ENCODE results near the gene TWIST2. TPM values are rescaled to one million over a fixed set of nuclear protein-coding genes. Genes with fewer than 3 reads are reported as not detected.

Gene TWIST2
- total and polyA plus RNA-seq, 10 of the 15 experiments (the other 5 are each of a cell fraction or from before 2014, with no cell fraction given), result not detected

- H3K4me2 ChIP-seq (ENCODE audit: control insufficient read depth, insufficient read depth), result no peak overlapping the region
- no peaks in the 10 kb centered on the region for H4K20me1 ChIP-seq (ENCODE audit: control insufficient read depth, insufficient read depth)
- no peak overlapping the region for H3K9ac ChIP-seq (ENCODE audit: control insufficient read depth, insufficient read depth, low read length)
- H3K36me3 ChIP-seq (ENCODE audit: control insufficient read depth in 2 of 2, insufficient read depth in 2 of 2, low read length in 1 of 2), result no peaks in the 10 kb centered on the region
- no peaks in the 10 kb centered on the region for H3K4me1 ChIP-seq (ENCODE audit: control insufficient read depth, insufficient read depth, low read length)
- ChIA-PET POLR2A (no interaction called here), SMC1A (ENCODE audit: uncharacterized antibody, unreplicated experiment) (no interaction called here), CTCF (no interaction called here), RAD21 (ENCODE audit: unreplicated experiment) (no interaction called here)
- no peak overlapping the region for H2AFZ ChIP-seq (ENCODE audit: control insufficient read depth, low read depth, low read length)
- no TSS peak for BruUV-seq (replicated peaks)
- H3K27me3 ChIP-seq (replicated peaks in 1 of 2; ENCODE audit: control insufficient read depth in 2 of 2, insufficient read depth in 2 of 2, low read length in 1 of 2), result no peaks in the 10 kb centered on the region; a peak in 1 of 4 replicates
- intact Hi-C loops (cut with micrococcal nuclease; ENCODE audit: unreplicated experiment), result no loop called here
- 14% methylated on average over 14 of the region's 14 CpGs for WGBS (ENCODE audit: insufficient coverage, insufficient replicate concordance, low lambda C conversion rate, missing lambda C conversion rate)
- no peak overlapping the region for H3K4me3 ChIP-seq
- H3K9me3 ChIP-seq (replicated peaks; ENCODE audit: control insufficient read depth, insufficient read depth, low read length), result no peaks in the 10 kb centered on the region
- FAIRE-seq (no peak), ATAC-seq (no peak), DNase-seq (ENCODE audit: low read depth, low spot score) (no peak)
- in situ Hi-C loops (cut with MboI), result no loop called here
- no peak overlapping the region for H3K27ac ChIP-seq (ENCODE audit: control insufficient read depth, insufficient read depth)
- TF ChIP-seq POLR2A (IDR thresholded peaks at IDR 0.05; ENCODE audit: low read depth, low read length), result no peak
- TF ChIP-seq EGR1 (IDR thresholded peaks at IDR 0.05; ENCODE audit: borderline replicate concordance in 1 of 2, low read depth in 2 of 2, low read length in 2 of 2), result no peak
- no peak for TF ChIP-seq SREBF1 (IDR thresholded peaks at IDR 0.05; ENCODE audit: low read length)
- TF ChIP-seq ZNF217 (IDR thresholded peaks at IDR 0.05), result no peak
- TF ChIP-seq ZNF384 (IDR thresholded peaks at IDR 0.05; ENCODE audit: borderline replicate concordance, low read depth, low read length), result no peak
- H3K79me2 ChIP-seq (ENCODE audit: control insufficient read depth, insufficient read depth, low read length), result no peaks in the 10 kb centered on the region
Observed at GRCh38 chr2:238884812-238885408, 37.0 kb downstream of the TWIST2 start.

GRCh38 chr2:238886453-238887094 lies 38.7 kb downstream of the TWIST2 start:
- SMC1A ChIA-PET (ENCODE audit: uncharacterized antibody, unreplicated experiment), result no interaction called here
- no peak for TF ChIP-seq ASH2L (IDR thresholded peaks at IDR 0.05; ENCODE audit: borderline replicate concordance, low read depth)
- TF ChIP-seq RBBP5 (conservative IDR thresholded peaks at IDR 0.05), result no peak
- TF ChIP-seq RAD51 (IDR thresholded peaks at IDR 0.05), result no peak
- TF ChIP-seq CREB1 (IDR thresholded peaks at IDR 0.05; ENCODE audit: low read depth), result no peak
- TF ChIP-seq ZZZ3 (IDR thresholded peaks at IDR 0.05; ENCODE audit: control insufficient read depth, insufficient read length, low read depth), result no peak
- TF ChIP-seq SMC3 (IDR thresholded peaks at IDR 0.05; ENCODE audit: borderline replicate concordance, low read length), result no peak
- no peak for TF ChIP-seq BCL11A (IDR thresholded peaks at IDR 0.05; ENCODE audit: low read depth, low read length)
- TF ChIP-seq NFYB (IDR thresholded peaks at IDR 0.05; ENCODE audit: insufficient read depth, low read depth, low read length), result no peak
- TF ChIP-seq USF2 (IDR thresholded peaks at IDR 0.05; ENCODE audit: borderline replicate concordance, low read depth, low read length), result no peak
- TF ChIP-seq CEBPB (IDR thresholded peaks at IDR 0.05; ENCODE audit: borderline replicate concordance in 1 of 2, low read depth in 2 of 2, low read length in 2 of 2), result no peak
- TF ChIP-seq YBX1 (IDR thresholded peaks at IDR 0.05), result no peak
- TF ChIP-seq ELK1 (IDR thresholded peaks at IDR 0.05; ENCODE audit: low read depth, low read length), result no peak
- TF ChIP-seq BMI1 (IDR thresholded peaks at IDR 0.05; ENCODE audit: borderline replicate concordance), result no peak

More at GRCh38 chr2:238886453-238887094, 38.7 kb downstream of the TWIST2 start:
- H3K9ac ChIP-seq (ENCODE audit: control insufficient read depth, insufficient read depth, low read length), result no peak overlapping the region
- no peaks in the 10 kb centered on the region for H3K36me3 ChIP-seq (ENCODE audit: control insufficient read depth in 2 of 2, insufficient read depth in 2 of 2, low read length in 1 of 2)
- no peak overlapping the region for H3K27ac ChIP-seq (ENCODE audit: control insufficient read depth, insufficient read depth)
- H3K4me1 ChIP-seq (ENCODE audit: control insufficient read depth, insufficient read depth, low read length), result no peaks in the 10 kb centered on the region
- intact Hi-C loops (cut with micrococcal nuclease; ENCODE audit: unreplicated experiment) (no loop called here), in situ Hi-C loops (cut with MboI) (no loop called here)
- POLR2A ChIA-PET, result no interaction called here
- no peak for ATAC-seq
- H3K27me3 ChIP-seq (replicated peaks in 1 of 2; ENCODE audit: control insufficient read depth in 2 of 2, insufficient read depth in 2 of 2, low read length in 1 of 2), result no peaks in the 10 kb centered on the region; a peak in 1 of 4 replicates
- CTCF ChIA-PET, result no interaction called here
- H4K20me1 ChIP-seq (ENCODE audit: control insufficient read depth, insufficient read depth), result no peaks in the 10 kb centered on the region
- no peak for FAIRE-seq
- DNase-seq (ENCODE audit: low read depth, low spot score), result no peak
- H3K4me2 ChIP-seq (ENCODE audit: control insufficient read depth, insufficient read depth), result no peak overlapping the region
- RAD21 ChIA-PET (ENCODE audit: unreplicated experiment), result no interaction called here
- WGBS (ENCODE audit: insufficient coverage, insufficient replicate concordance, low lambda C conversion rate, missing lambda C conversion rate), result 31% methylated on average over 13 of the region's 13 CpGs
- no peaks in the 10 kb centered on the region for H3K9me3 ChIP-seq (replicated peaks; ENCODE audit: control insufficient read depth, insufficient read depth, low read length)
- no peak overlapping the region for H2AFZ ChIP-seq (ENCODE audit: control insufficient read depth, low read depth, low read length)
- no peaks in the 10 kb centered on the region for H3K79me2 ChIP-seq (ENCODE audit: control insufficient read depth, insufficient read depth, low read length)
- H3K4me3 ChIP-seq, result no peak overlapping the region
- no TSS peak for BruUV-seq (replicated peaks)
